A673 (cell line): ENCODE data around the gene VASH1. TPM values are rescaled to one million over a fixed set of nuclear protein-coding genes. Genes with fewer than 3 reads are reported as not detected.

Source experiments
- BruUV-seq: library from RNA; stranded (reverse); fragments of 400-500 nt; replicated peaks from 2 replicates; lab custom pipeline; 2021; lab: Mats Ljungman, UMichigan
- CTCF ChIA-PET: fragments of 300-600 bp; sonication (Branson Sonifier 250); formaldehyde crosslinking; loops from one replicate; lab custom pipeline; 2022; ENCODE audit warnings: antibody characterized with exemption; lab: Charles Lee
- POLR2A ChIA-PET: fragments of 300-600 bp; sonication (Branson Sonifier 250); formaldehyde crosslinking; loops from one replicate; lab custom pipeline; 2022; ENCODE audit warnings: antibody characterized with exemption; ENCODE audit not compliant: low non-redundant PET; lab: Charles Lee
- DNase-seq: peaks from one replicate; pipeline ENCODE4 v3.0.0-alpha.2; 2015; ENCODE audit warnings: low spot score
- H3K27ac ChIP-seq: fragments of 200-600 bp; sonication (generic); 2 replicates; pipeline ENCODE4 v1.5.1; 2016; ENCODE audit warnings: mixed run types, low read depth, mild to moderate bottlenecking, mixed read lengths, antibody characterized with exemption, low read length; ENCODE audit not compliant: poor library complexity, severe bottlenecking
- H3K27me3 ChIP-seq: fragments of 200-600 bp; sonication (generic); replicated peaks from 2 replicates; pipeline ENCODE4 v1.6.1; 2017; ENCODE audit warnings: mixed run types, low read depth, mild to moderate bottlenecking, mixed read lengths, antibody characterized with exemption, low read length; ENCODE audit not compliant: insufficient read depth, poor library complexity
- H3K36me3 ChIP-seq: fragments of 200-600 bp; sonication (generic); 2 replicates; pipeline ENCODE4 v1.6.1; 2016; ENCODE audit warnings: mixed run types, mild to moderate bottlenecking, mixed read lengths, antibody characterized with exemption, low read length; ENCODE audit not compliant: insufficient read depth, poor library complexity, severe bottlenecking
- H3K4me1 ChIP-seq: fragments of 200-600 bp; sonication (generic); 2 replicates; pipeline ENCODE4 v1.6.1; 2017; ENCODE audit warnings: mixed run types, mild to moderate bottlenecking, mixed read lengths, antibody characterized with exemption, low read length; ENCODE audit not compliant: insufficient read depth, poor library complexity, severe bottlenecking
- H3K4me3 ChIP-seq: fragments of 200-600 bp; sonication (generic); 2 replicates; pipeline ENCODE4 v1.5.1; 2016; ENCODE audit warnings: low read depth, mixed run types, mild to moderate bottlenecking, mixed read lengths, low read length; ENCODE audit not compliant: poor library complexity, severe bottlenecking
- H3K9me3 ChIP-seq: fragments of 200-600 bp; sonication (generic); 2 replicates; pipeline ENCODE4 v1.6.1; 2016; ENCODE audit warnings: mixed run types, low read depth, mild to moderate bottlenecking, mixed read lengths, antibody characterized with exemption, low read length; ENCODE audit not compliant: poor library complexity, severe bottlenecking
- EZH2 ChIP-seq: fragments of 200-600 bp; sonication (generic); IDR thresholded peaks from 2 replicates; pipeline ENCODE4 v1.6.1; 2017; ENCODE audit warnings: borderline replicate concordance, low read depth, mild to moderate bottlenecking, mixed read lengths, antibody characterized with exemption, low read length; ENCODE audit not compliant: poor library complexity, severe bottlenecking
- intact Hi-C: fragments of 100-400 bp; cut with micrococcal nuclease; formaldehyde crosslinking; loops from one replicate; pipeline ENCODE4 v1.10.0; 2022; ENCODE audit not compliant: unreplicated experiment
- total RNA-seq: library from RNA; stranded (reverse); gene quantifications from 2 replicates; pipeline ENCODE4 v1.2.3, GENCODE V29; 2021
- TF ChIP-seq, protein P1 (sequence below): fragments of 300-800, 200-600 bp; sonication (generic); conservative IDR thresholded peaks from 2 replicates; pipeline ENCODE4 v1.5.1; 2017; ENCODE audit warnings: low read depth, mild to moderate bottlenecking, antibody characterized with exemption, low read length, moderate library complexity, mixed read lengths

VASH1 gene
- total RNA-seq, 1 experiment from 2014 or later, result 6.8 TPM

DNA sequence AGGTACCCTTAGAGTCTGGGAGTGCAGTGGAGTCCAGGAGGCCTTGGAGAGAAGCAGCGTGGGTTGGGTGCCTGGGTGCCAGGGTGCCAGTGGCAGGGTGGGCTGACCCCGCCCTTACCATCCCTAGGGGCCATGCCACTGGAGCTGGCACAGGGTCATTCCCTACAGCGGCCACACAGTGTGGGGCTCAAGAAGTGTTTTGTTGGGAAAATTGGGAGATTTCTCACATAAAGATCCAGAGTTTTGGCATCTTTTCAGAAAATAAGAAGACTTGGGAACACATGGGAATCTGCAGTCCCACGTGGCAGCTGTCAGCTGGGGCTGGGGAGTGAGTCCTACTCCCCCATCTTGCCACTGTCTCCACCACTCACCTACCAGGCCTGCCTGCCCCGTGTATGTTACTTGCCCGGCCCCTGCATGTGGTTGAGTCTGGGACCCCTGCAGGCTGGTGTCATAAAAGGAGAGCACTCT, 4.2 kb downstream of the VASH1 start:
- BruUV-seq, result no TSS peak
- no peak for DNase-seq
- Histone ChIP-seq H3K4me1 (peaks cover 4% of the 10 kb centered on the region), H3K4me3 (no peak overlapping the region), H3K27me3 (no peaks in the 10 kb centered on the region), H3K27ac (no peak overlapping the region), H3K36me3 (no peaks in the 10 kb centered on the region), H3K9me3 (no peaks in the 10 kb centered on the region)
- POLR2A ChIA-PET, result no interaction called here
- intact Hi-C loops, result no loop called here
- CTCF ChIA-PET, result no interaction called here
- TF ChIP-seq, protein P1, sequence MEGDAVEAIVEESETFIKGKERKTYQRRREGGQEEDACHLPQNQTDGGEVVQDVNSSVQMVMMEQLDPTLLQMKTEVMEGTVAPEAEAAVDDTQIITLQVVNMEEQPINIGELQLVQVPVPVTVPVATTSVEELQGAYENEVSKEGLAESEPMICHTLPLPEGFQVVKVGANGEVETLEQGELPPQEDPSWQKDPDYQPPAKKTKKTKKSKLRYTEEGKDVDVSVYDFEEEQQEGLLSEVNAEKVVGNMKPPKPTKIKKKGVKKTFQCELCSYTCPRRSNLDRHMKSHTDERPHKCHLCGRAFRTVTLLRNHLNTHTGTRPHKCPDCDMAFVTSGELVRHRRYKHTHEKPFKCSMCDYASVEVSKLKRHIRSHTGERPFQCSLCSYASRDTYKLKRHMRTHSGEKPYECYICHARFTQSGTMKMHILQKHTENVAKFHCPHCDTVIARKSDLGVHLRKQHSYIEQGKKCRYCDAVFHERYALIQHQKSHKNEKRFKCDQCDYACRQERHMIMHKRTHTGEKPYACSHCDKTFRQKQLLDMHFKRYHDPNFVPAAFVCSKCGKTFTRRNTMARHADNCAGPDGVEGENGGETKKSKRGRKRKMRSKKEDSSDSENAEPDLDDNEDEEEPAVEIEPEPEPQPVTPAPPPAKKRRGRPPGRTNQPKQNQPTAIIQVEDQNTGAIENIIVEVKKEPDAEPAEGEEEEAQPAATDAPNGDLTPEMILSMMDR, result no peak
- no peak for TF ChIP-seq EZH2

DNA sequence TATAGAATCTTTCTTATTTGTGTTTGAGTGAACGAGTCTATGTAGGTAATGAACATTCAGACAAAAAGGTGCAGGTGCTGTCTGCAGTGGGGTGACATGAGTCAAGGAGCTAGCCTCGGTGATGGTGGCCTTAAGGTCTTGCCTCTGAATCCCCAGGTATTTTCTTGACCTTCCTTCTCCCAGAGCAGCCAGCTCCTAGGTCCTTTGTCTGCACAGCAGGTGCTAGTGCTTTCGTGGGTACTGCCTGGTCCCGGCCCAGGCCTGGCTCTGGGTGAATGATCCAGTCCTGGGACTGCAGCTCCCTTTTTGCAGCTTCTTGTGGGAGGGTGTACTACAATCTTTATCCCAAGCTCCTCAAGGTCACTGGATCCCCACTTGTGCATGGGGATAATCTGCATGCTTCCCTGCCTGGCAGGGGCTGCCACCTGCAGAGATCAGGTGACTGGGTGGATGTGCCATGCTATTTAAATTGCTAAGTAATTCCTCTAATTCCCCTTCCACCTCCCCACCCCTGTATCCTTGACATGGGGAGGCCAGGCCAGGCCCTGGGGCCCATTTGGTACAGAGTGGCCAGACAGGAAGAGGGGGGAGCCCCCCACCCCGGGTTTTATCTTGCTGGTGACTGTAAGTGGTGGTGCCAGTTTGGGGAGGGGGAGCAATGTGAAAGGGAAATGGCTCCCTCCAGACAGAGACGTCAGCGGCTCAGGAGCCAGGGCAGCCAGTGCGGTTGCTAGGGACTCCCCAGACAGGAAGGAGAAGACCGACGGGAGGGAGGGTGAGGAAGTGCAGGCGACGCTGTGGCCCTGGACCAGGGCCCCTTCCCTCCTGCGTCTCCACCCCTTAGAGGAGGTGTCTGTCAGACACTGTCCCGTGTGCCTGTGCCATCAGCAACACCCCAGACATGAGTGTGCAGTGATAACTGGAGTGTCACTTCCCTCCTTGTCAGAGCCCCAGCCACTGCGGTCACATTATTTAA, 6.7 kb downstream of the VASH1 start:
- no TSS peak for BruUV-seq

DNA sequence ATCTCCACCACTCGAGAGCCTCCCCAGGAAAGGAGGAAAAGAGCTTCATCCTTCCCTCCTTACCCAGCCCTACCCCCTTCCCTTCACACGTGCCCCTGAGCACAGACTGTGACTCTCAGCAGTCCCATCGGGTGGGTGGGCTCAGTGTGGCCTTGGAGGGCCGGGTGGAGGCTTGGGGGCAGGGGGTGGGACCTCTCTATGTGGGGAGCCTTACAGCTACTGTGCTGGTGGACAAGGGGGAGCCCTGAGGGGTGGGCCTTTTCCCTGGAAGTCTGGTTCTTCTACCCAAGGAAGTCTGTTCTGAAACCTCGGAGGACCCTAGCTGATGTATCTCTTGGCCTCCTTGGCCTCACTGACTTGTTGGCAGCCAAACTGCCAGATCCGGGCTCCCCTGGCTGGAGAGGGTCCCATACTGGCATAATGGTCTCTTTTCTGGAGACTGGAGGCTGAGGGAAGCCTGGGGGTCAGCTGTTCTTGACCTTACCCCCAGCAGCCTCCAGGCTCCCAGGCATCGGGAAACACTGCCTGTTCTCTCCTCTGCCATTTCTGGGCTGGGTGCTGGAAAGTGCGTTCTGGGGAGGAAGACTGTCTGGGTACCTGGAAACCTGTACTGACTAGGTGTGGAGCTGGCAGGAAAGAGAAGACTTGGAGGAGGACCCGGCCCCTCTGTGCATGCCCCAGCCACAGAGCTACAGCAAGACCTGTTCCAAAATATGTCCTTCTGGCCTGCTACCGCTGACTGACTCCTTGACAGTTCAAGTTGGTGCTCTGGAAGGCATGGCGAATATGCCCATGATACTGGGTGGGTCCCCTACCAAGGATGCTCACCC, 7.6 kb downstream of the VASH1 start:
- intact Hi-C loops, result no loop called here
- H3K4me3 ChIP-seq, result no peak overlapping the region

More for the DNA sequence above, 6.7 kb downstream of the VASH1 start:
- Histone ChIP-seq H3K4me1 (no peaks in the 10 kb centered on the region), H3K9me3 (no peaks in the 10 kb centered on the region), H3K27ac (no peak overlapping the region), H3K36me3 (no peaks in the 10 kb centered on the region), H3K4me3 (no peak overlapping the region), H3K27me3 (no peaks in the 10 kb centered on the region)
- intact Hi-C loops, result no loop called here
- DNase-seq, result no peak
- POLR2A ChIA-PET, result no interaction called here
- CTCF ChIA-PET, result no interaction called here
- no peak for TF ChIP-seq EZH2
- TF ChIP-seq, protein P1, result no peak

More for the DNA sequence above, 7.6 kb downstream of the VASH1 start:
- H3K27ac ChIP-seq, result no peak overlapping the region
- H3K36me3 ChIP-seq, result no peaks in the 10 kb centered on the region
- no peaks in the 10 kb centered on the region for H3K27me3 ChIP-seq
- no peaks in the 10 kb centered on the region for H3K9me3 ChIP-seq
- no peak for DNase-seq
- ChIA-PET POLR2A (no interaction called here), CTCF (no interaction called here)
- TF ChIP-seq EZH2, result no peak
- TF ChIP-seq, protein P1, result no peak
- no peaks in the 10 kb centered on the region for H3K4me1 ChIP-seq
- no TSS peak for BruUV-seq
